RWPE1 (cell line): Measurements from ENCODE around the gene IDI1.

Experiments
- CTCF ChIA-PET: fragments of 350-600 bp; sonication (Branson Sonifier 250); formaldehyde crosslinking; extraction: SDS; loops from one replicate; lab custom pipeline; 2021; lab: Yijun Ruan, JAX
- POLR2A ChIA-PET: fragments of 400-600 bp; formaldehyde crosslinking; extraction: SDS; loops from one replicate; lab custom pipeline; 2020; ENCODE audit warnings: antibody characterized with exemption; ENCODE audit not compliant: low non-redundant PET; lab: Yijun Ruan, JAX
- DNase-seq: peaks from one replicate; pipeline ENCODE4 v3.0.0; 2012; ENCODE audit warnings: low spot score
- H3K27ac ChIP-seq: fragments of 450-650 bp; 2 replicates; pipeline ENCODE4 v1.5.1; 2017
- CTCF ChIP-seq: fragments of 450-650 bp; conservative IDR thresholded peaks from 2 replicates; pipeline ENCODE4 v1.5.1; 2017; ENCODE audit warnings: low read depth, mild to moderate bottlenecking

The IDI1 gene

DNA sequence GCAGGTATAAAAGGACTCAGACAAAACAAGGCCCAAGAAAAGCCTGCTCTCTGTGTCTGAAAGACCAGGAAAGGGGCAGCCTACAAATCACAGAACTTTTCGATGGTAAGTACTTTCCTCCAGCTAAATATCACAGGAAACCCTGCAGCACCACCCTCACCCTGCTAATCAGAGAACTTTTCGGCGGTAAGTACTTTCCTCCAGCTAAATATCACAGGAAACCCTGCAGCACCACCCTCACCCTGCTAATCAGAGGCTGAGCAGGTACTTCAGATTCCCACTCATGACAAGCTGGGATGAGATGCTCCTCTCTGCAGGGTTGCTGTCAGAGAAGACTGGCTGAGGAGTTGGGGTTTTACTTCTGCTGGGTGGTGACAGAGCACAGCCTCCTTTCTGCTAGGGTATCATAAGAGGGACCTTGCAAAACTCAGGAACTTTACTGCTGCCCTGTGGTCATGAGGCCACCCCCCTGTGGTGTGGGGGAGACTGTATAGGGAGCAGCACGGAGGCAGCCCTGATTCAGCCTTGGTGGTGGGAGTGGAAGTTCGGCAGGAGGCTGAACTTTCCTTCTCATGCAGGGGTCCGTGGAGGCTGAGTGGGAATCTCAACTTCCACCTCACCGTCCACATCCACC lies 14.4 kb upstream of the IDI1 start:
- TF ChIP-seq CTCF = no peak
- ChIA-PET POLR2A (no interaction called here), CTCF (no interaction called here)
- DNase-seq = no peak
- no peak overlapping the region for H3K27ac ChIP-seq

- CTCF ChIA-PET = interaction anchor here (0.7 kb wide), 1 partner anchor 379 kb away, joined by 5 read pairs; no protein-coding TSS in a partner anchor
- no peak for DNase-seq
- POLR2A ChIA-PET = no interaction called here
- TF ChIP-seq CTCF = no peak
- no peak overlapping the region for H3K27ac ChIP-seq
Observed at GRCh38 chr10:1061930-1062774, 13.2 kb upstream of the IDI1 start.

DNA sequence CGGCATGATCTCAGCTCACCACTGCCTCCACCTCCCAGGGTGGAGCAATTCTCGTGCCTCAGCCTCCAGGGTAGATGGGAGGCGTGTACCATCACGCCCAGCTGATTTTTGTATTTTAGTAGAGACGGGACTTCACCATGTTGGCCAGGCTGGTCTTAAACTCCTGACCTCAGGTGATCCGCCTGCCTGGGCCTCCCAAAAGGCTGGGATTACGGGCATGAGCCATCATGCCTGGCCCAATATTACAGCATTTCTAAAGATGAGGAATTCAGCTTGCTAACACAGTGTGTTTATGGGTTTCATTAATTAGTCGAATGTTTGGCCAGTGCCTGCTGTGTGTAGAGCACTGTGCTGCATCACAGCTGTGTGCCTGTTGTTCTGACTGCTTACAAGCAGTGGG lies 11.0 kb upstream of the IDI1 start:
- ChIA-PET POLR2A (interaction anchor here (0.6 to 0.9 kb wide), 2 partner anchors 11 to 414 kb away, joined by 3 to 5 read pairs; partner anchors contain the start of gene IDI1), CTCF (no interaction called here)
- no peak for TF ChIP-seq CTCF
- DNase-seq = peak; percentile 42
- peak overlapping the region; percentile 81 for H3K27ac ChIP-seq

GRCh38 chr10:1058017-1058416 lies 9.1 kb upstream of the IDI1 start:
- H3K27ac ChIP-seq = no peak overlapping the region
- DNase-seq = no peak
- TF ChIP-seq CTCF = no peak
- CTCF ChIA-PET = interaction anchor here (0.6 kb wide), 1 partner anchor 146 kb away, joined by 4 read pairs; no protein-coding TSS in a partner anchor
- POLR2A ChIA-PET = interaction anchor here (0.6 kb wide), 1 partner anchor 8 kb away, joined by 3 read pairs; no protein-coding TSS in a partner anchor

- H3K27ac ChIP-seq = peak overlapping the region; percentile 97
- ChIA-PET POLR2A (no interaction called here), CTCF (no interaction called here)
- DNase-seq = no peak
- TF ChIP-seq CTCF = no peak
Observed at GRCh38 chr10:1057106-1057657, 8.3 kb upstream of the IDI1 start.
